Measurements from ENCODE around the gene SCAMP1.
"Not testable (repeated sequence)": the region's sequence is repeated elsewhere in the genome, so short reads cannot be mapped to it uniquely, and the experiment has no call there.

Gene SCAMP1

DNA sequence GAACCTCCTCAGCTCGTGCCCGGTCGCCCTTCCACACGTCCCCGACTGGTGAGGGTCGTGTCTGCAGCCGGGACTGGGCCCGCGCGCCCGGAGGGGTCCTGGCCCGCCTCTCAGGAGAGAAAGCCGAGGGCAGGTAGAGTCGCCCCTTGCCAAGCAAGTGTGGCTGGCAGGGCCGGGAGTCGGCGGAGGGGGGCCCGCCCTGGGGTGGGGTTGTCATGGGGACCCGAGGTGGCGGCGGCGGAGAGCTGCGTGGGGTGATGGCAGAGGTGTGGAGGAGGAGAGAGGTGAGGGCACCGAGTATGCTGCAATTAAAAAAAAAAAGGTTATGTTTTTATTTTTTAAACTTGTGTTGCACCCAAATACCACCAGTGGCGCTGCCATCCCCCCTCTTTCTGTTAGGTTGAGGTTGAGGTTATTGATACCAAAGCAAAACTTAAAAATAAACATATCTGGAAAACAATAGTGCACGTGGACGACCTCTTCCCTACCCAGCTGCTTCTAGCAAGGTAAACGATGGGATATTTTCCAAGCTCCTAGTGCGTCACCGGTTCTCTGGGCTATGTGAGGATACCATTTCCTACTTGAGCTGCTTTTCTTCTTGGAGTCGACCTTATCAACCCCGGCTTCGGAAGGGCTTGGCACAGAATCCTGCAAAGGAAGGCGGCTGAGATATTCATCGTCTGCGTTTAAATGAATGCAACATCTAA, 660 bp downstream of the SCAMP1 start:
- peak; percentile 44 for DNase-seq (ENCODE audit: low read depth, low spot score)

DNA sequence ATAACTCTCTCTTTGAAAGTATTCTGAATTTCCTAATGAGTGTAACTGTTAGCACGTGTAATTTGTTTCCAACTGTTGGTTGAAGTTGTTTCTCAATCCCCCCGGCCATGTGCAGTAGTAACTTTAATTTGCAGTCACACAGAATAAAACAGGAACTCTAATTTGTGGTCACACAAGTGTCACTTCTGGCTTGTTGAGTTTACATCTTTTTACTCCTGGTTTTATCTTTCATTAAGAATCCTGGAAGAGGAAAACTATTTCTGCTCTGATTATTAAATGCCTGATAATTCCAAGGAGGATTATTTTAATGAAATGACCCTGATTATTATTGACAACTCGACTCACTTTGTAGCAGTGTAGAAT, 1.2 kb downstream of the SCAMP1 start:
- no peak for DNase-seq (ENCODE audit: low read depth, low spot score)

DNA sequence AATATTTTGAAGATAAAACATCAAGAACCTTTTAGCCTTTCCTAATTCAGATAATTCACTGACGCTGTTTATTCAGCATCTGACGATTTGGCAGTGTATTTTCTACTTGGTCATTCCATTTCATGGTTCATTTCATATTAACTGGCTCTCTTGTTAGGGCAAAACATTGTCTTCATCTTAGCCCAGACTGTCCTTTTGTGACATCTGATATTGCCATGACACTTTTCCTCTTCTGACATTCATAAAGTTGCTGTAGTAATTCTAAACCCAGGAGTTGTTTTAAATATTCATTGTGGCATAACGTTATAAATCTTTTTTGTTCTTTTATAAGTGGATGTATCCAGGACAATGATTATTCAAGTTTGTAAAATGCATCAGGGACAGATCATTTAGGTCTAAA, 1.8 kb downstream of the SCAMP1 start:
- no peak for DNase-seq (ENCODE audit: low read depth, low spot score)

DNA sequence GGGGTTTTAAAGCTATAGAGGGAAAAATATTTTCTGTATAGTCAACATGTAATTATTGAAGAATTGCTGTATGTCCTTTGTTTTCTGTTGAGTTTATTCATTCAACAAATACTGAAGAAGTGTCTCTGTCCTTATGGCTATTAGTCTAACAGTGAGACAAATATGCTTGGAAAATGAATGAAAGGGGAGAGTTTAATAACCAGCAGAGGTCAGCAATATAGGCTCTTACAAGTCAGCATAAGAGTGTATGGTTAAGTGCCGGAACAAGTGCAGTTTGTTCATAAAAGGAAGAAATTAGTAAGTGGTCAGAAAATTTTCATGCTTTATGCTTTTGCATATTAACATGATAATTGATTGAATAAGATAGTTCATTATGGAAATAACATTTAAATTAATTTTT, 3.6 kb downstream of the SCAMP1 start:
- no peak for DNase-seq (ENCODE audit: low read depth, low spot score)

DNA sequence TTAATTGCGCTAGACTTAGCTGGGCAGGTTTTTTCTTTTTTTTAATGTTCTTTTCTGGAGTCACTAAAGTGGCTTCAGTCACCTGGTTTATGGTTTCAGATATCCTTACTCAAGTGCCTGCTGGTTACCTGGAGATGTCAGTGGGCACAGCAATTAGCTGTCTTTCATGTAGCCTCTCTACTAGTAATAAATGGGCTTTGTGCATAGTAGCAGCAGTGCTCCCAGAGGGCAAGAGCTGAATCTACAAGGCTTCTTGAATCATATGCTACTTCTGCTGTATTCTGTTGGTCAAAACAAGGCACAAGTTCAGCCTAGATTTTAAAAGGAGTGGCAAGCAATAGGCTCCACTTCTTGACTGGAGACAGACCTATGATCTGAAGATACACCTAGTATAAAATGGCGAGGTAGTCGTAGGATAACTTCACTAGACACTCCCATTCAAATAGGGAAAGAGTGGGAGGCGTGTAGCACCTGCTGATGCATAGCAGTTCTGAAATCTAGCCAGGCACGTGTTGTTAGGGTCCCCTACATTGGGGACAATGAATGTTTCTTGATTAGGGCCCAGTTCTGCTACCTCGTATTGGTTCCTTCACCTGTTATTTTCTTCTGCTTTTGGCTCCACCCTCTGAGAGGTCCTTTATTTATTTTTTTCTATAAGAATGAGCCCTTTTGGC, 7.0 kb downstream of the SCAMP1 start:
- no peak for DNase-seq (ENCODE audit: low read depth, low spot score)

DNA sequence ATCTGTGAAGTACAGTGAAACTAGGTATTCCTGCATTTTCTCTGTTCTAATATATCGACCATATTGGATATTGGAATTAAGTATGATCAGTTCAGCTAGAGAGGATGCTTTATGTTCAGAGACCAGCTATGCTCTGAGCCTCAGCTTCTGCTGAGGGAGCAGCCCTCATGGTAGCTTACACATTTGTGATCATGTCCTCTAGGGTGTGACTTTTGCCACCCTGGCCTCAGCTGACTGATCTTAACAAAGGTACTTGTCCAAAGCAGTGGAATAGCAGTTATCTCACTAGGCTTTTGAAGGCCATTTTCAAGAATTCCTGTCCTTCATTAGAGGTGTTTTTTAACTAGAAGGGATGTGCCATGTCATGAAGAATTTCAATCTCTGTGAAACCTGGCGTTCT, 9.3 kb downstream of the SCAMP1 start:
- no peak for DNase-seq (ENCODE audit: low read depth, low spot score)

DNA sequence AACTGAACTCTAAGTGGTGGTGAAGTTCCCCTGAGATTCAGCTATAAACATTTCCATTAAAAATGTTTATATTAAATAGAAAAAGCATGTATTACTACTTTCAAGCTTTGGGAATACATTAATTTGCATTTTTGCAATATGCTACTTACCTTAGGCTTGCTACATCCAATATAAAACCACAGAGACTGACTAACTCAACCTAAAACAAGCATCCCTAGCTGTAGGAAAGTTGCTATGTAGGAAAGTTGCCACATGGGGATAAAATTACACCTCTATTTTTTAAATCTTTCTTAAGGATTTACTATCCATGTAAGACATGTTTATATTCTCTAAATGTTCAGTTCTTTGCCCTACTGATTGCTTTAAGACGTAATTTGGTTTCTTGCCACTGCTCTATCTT, 12.8 kb downstream of the SCAMP1 start:
- DNase-seq (ENCODE audit: low read depth, low spot score): no peak

DNA sequence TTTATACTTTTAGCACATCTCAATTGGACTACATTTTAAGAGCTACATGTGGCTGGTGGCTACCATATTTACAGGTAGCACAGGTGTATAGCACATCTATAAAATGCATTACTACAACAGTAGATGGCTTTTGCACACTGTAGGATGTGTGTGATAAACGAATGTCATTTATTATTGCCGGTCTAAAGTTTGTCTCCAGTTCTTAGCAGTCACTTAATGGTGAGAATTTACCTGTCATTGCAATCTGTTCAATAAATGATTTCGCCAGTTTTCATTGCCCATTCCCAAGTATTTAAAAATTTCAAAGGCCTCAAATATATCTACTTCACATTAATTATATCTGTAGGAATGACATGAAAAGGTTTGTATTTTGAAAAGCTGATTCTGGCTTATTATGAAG, 15.9 kb downstream of the SCAMP1 start:
- no peak for DNase-seq (ENCODE audit: low read depth, low spot score)

DNA sequence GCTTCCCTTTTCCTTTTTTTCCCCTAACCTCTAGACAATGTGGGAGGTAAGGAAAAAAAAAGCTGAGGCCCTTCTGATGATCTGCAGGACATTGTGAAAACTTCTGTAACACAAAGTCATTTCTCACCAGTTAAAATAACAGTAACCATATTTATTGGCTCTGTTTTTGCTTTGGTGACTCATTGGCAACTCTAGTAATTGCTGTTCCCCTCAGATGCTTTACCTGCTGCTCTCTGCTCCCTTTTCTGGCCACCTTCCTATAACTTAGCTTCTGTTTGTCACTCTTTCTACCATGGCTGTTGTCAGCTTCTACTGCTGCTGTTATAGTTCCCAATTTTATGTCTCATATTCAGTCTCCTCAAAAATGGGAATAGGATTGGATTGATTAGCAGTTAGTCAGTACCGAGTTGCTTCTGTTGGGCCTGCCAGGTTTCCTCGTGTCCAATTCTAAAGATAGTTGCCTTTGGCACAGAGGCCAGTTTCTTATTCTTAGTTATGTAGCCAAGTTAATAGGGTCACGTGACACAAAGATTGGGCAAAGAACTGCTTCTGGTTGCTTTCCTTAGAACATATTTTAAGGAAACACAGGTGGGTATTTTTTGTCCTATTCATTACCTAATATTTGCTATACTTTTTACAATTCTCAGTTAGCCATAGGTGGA, 16.8 kb downstream of the SCAMP1 start:
- DNase-seq (ENCODE audit: low read depth, low spot score): no peak

DNA sequence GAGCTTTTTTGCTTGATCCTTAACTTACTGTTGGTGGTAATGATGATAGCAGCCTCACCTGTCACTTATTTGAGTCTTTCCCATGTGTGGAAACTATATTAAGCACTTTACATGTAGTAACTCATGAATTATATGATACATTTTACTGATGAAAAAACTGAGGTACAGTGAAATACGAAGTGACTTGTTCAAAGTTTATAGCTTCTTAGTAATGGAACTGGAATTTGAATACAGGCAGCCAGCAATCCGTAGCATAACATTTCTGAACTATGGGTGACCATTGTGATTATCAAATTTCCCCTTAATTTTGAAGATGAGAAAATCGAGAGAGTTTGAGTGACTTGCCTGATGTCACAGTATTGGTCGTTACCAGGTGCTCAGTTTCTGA, 17.3 kb downstream of the SCAMP1 start:
- no peak for DNase-seq (ENCODE audit: low read depth, low spot score)

DNA sequence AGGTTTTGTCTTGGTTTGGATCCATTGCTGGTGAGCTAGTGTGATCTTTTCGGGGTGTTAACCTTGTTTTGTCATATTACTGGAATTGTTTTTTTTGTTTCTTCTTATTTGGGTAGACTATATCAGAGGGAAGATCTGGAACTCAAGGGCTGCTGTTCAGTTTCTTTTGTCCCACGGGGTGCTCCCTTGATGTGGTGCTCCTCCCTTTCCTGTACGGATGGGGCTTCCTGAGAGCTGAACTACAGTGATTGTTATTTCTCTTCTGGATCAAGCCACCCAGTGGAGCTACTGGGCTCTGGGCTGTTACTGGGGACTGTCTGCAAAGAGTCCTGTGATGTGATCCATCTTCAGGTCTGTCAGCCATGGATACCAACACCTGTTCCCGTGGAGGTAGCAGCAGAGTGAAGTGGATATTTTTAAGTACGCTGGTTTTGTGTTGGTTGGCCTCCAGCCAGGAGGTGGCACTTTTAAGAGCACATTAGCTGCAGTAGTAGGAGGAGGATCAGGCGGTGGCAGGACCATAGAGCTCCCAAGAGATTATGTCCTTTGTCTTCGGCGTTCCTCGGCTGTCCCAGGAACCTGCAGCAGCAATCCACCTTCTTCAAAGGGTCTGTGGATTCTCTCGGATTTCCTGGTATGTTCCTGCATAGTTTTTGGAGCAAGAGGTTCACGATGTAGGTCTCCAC, 27.2 kb downstream of the SCAMP1 start:
- DNase-seq (ENCODE audit: low read depth, low spot score): no peak

DNA sequence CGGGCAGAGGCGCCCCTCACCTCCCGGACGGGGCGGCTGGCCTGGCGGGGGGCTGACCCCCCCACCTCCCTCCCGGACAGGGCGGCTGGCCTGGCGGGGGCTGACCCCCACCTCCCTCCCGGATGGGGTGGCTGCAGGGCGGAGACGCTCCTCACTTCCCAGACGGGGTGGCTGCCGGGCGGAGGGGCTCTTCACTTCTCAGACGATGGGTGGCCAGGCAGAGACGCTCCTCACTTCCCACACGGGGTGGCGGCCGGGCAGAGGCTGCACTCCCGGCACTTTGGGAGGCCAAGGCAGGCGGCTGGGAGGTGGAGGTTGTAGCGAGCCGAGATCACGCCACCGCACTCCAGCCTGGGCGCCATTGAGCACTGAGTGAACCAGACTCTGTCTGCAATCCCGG, 30.9 kb downstream of the SCAMP1 start:
- DNase-seq (ENCODE audit: low read depth, low spot score): not testable (repeated sequence)

DNA sequence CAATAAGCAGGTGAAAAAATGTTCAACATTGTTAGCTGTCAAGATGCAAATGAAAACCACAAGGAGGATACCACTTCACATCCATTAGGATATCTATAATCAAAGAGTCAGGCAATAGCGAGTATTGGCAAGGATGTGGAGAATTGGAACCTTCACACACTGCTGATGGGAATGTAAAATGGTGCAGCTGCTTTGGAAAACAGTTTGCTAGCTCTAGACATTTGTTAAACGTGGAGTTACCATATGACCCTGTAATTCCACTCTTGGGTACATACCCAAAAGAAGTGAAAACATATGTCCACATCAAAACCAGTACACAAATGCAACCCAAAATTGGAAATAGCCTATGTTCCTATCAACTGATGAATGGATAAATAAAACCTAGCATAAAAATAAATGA, 37.4 kb downstream of the SCAMP1 start:
- DNase-seq (ENCODE audit: low read depth, low spot score): no peak

DNA sequence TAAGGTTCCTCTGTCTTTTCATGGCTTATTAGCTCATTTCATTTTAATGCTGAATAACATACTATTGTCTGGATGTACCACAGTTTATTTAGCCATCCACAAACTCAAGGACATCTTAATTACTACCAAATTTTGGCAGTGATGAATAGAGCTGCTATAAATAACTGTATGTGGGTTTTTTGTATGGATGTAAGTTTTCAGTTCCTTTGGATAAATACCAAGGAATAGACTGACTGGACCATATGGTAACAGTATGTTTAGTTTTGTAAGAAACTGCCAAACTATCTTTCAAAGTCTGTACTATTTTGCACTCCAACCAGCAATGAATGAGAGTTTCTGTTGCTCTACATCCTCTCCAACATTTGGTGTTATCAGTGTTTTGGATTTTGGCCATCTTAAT, 38.7 kb downstream of the SCAMP1 start:
- DNase-seq (ENCODE audit: low read depth, low spot score): no peak

DNA sequence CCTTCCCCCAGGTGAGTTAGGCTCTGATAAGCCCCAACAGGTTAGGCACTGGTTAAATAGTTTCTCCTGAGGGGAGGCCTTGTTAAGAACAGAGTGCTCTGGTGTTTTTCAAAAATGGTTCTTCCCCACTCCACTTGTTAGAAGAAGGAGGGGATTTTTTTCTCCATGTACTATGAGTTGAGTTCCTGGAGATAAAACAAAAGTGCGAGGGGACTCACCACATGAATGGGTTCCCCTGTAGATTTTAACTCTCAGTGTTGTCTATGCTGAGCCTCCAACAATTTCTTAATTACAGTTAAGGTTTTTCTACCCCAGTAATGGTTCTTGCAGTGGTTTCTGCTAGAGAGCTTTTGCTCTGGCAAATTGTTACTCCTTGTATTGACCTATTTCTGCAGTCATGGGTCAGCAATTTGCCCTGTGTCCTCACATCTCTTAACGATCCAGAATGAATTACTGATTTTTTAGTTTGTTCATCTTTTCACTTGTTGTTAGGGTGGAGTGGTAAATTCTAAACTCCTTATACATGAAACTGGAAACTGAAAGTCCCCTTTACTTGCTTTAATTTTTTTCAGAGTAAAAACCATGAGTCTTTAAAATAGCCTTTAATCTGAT, 44.4 kb downstream of the SCAMP1 start:
- DNase-seq (ENCODE audit: low read depth, low spot score): no peak

DNA sequence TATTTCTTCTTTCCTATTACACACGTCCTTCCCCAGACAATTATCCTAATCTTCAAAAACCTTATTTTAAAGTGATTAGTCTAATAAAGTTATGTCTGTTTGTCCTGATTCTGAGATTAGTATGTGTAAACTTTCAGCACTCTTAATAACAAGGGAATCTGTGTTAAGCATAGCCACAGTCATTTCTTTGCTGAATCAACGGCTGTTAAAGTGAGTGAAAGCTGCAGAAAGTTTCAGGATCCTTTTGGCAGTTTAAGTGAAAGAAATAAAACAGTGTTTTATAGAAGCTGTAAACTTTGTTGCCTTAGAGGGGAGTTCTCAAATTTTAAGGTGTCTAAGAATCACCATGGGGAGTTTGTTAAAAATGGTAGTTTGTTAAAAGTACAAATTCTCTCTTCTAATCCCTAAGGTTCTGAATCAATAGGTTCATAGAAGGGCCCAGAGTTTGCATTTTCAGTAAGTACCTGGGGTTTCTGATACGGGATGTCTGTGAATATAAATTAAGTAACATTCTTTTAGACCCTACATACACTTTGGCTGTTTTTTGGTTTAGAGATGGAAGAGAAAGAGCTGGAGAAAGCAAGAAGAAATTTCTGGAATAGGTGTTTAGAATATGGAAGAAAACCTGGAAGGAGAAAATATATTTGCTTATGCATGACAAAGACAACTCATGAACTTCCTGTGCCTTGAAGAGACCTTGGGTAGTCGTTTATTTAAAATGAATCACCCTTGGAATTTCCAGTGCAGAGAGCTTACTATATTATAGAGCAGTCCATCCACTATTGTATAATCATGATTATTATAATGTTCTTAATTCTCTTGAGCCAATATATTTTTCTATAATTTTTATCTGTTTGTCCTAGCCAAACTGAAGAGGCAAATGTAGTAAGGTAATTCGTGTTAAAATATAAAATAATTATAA, 45.7 kb downstream of the SCAMP1 start:
- no peak for DNase-seq (ENCODE audit: low read depth, low spot score)

DNA sequence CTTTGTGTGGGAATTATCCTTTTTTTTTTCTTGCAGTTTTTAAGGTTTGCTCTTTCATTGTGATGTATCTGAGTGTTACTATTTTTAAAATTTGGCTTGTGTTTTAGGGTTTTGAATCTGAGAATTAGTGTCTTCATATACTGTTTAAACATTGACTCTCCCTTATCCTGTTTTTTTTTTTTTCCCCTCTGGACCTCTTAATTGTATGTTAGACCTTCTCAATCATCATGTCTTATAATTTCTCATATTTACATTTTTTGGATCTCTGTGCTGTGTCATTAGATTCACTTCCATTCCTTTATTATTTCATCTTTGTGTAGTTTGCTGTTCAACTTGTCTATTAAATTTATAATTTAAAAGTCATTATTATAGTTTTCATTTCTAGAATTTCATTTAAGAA, 47.0 kb downstream of the SCAMP1 start:
- no peak for DNase-seq (ENCODE audit: low read depth, low spot score)

DNA sequence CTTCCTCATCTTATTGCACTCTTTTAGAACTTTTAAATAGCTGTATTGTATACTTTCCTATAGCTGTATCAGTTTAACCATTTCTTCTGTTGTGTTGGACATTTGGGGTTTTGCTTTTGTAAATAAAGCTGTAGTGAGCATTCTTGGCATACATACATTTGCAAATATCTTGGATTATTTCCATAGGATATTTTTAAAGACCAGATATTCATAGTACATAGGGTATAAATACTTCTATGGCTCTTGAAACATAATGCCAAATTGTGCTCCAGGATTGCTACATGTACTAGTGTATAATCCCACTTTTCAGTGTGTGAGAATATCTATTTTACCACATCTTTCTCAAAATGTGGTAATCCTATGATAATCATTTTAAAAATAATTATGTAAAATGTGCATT, 51.2 kb downstream of the SCAMP1 start:
- DNase-seq (ENCODE audit: low read depth, low spot score): no peak

DNA sequence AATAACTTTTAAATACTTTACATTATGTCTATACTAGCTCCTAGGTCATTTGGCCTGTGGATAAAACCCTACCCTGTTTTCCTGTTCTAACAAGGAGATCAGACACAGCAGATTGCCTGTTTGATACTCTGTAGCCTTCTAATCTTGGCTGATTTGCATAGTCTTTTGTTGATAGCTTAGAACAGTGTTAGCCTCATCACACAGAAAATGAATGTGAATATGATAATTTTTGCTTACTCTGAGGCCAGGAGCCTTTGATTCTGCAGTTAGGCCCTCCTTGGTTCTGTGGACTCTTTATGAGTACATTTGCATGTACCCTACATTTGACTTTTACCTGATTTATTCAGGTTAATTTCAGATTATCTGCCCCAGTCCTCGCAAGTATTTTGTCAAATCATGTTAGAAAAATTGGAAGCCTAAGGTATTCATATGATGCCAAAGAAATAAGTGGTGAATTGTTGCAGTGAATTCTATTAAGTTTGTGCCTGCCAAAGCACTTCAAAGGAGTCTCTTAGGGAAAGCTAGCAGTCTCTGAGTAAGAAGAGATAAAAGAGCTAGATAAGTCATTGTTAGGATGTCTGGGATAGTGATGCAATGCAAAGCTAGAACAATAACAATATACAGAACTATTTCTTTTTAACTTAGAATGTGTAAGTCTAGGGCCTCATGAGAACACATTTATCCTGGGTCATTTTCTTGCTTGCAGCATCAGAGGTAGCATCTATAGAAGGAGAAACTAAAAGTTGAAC, 56.4 kb downstream of the SCAMP1 start:
- no peak for DNase-seq (ENCODE audit: low read depth, low spot score)

DNA sequence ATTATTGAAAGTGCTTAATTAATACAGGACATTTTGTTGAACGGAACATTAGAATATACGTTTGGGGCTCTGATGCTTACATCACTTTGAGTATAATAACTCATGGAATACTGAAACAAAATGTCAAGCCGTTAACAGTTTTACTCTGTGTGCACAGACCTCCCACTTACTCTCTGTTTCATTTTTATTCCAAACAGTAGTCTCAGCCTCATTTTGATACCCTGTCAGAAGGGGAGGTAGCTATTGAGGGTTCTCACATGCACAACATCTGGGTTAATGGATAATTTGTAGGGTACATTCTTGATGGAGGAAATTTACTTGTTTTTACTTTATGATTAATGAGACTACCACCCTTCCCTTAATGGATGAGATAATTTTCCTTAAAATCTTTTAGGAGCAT, 59.0 kb downstream of the SCAMP1 start:
- DNase-seq (ENCODE audit: low read depth, low spot score): no peak

Measured in activated naive CD8-positive, alpha-beta T cell treated with anti-CD3 and anti-CD28 coated beads, Interleukin-2, amount 50 U/mL, for 16 hours (primary cell).